Measurements from ENCODE around the gene RAB27A. TPM values are rescaled to one million over a fixed set of nuclear protein-coding genes. Genes with fewer than 3 reads are reported as not detected.

RAB27A gene
- total RNA-seq, 1 donor = 7.8 TPM

- TF ChIP-seq CTCF (IDR thresholded peaks at IDR 0.05; ENCODE audit: insufficient read depth, low read depth, low read length) = no peak
- DNase-seq (ENCODE audit: low read depth) = no peak
- H3K4me3 ChIP-seq (ENCODE audit: low read depth, low read length) = no peak overlapping the region
Observed at GRCh38 chr15:55241891-55242290, 47.7 kb downstream of the RAB27A start.

GRCh38 chr15:55241186-55241585 lies 48.4 kb downstream of the RAB27A start:
- no peak for TF ChIP-seq CTCF (IDR thresholded peaks at IDR 0.05; ENCODE audit: insufficient read depth, low read depth, low read length)
- DNase-seq (ENCODE audit: low read depth) = no peak
- H3K4me3 ChIP-seq (ENCODE audit: low read depth, low read length) = no peak overlapping the region

GRCh38 chr15:55240125-55240760 lies 49.4 kb downstream of the RAB27A start:
- H3K4me3 ChIP-seq (ENCODE audit: low read depth, low read length) = no peak overlapping the region

GRCh38 chr15:55239440-55240124 lies 50.0 kb downstream of the RAB27A start:
- TF ChIP-seq CTCF (IDR thresholded peaks at IDR 0.05; ENCODE audit: insufficient read depth, low read depth, low read length) = no peak
- no peak for DNase-seq (ENCODE audit: low read depth)
- no peak overlapping the region for H3K4me3 ChIP-seq (ENCODE audit: low read depth, low read length)

More at GRCh38 chr15:55240125-55240760, 49.4 kb downstream of the RAB27A start:
- TF ChIP-seq CTCF (IDR thresholded peaks at IDR 0.05; ENCODE audit: insufficient read depth, low read depth, low read length) = no peak
- no peak for DNase-seq (ENCODE audit: low read depth)

- no peak for DNase-seq (ENCODE audit: low read depth)
- no peak for TF ChIP-seq CTCF (IDR thresholded peaks at IDR 0.05; ENCODE audit: insufficient read depth, low read depth, low read length)
- H3K4me3 ChIP-seq (ENCODE audit: low read depth, low read length) = no peak overlapping the region
Observed at GRCh38 chr15:55238877-55239276, 50.7 kb downstream of the RAB27A start.

GRCh38 chr15:55237219-55238130 lies 52.1 kb downstream of the RAB27A start:
- no peak for DNase-seq (ENCODE audit: low read depth)
- TF ChIP-seq CTCF (IDR thresholded peaks at IDR 0.05; ENCODE audit: insufficient read depth, low read depth, low read length) = no peak
- no peak overlapping the region for H3K4me3 ChIP-seq (ENCODE audit: low read depth, low read length)
